Astrocyte (in vitro differentiated cells and primary cell): ENCODE data around the gene WFDC8.

ENCODE experiments used
- EZH2 ChIP-seq: IDR thresholded peaks from 2 replicates; pipeline ENCODE4 v1.6.1; 2012; ENCODE audit warnings: mild to moderate bottlenecking, low read length, inconsistent platforms; ENCODE audit not compliant: insufficient read depth
- TF ChIP-seq, protein P1 (sequence below): IDR thresholded peaks from 2 replicates; pipeline ENCODE4 v1.5.1; 2011; ENCODE audit warnings: low read depth, mild to moderate bottlenecking, inconsistent platforms, low read length, moderate library complexity; ENCODE audit not compliant: insufficient read depth

DNA sequence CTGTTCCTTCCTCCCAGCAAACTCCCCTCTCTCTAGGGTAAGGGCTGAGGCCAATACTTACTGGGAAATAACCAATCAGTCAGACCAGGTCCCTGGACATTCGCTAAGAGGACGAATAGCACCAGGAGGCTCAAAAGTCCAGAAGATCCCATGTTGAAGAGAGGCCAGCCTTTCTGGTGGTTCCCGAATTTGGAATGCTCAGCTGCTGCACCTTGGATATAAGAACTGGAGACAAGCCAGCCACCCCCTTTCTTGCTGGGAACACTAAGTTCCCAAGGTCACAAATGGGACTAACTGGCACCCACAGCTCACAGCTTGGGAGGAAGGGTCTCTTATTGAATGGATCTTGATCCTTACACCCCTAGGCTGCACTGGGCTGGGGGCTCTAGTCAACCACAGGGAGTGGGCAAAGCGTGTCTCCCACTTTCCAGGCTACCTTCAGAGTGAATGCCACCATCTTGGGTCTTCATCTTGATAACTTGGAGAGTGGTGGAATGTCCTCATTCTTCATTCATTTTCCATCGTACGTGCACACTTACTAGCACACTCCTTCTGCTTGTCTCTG is 31.8 kb downstream of the WFDC8 start, which contains the start of gene EPPIN:
- TF ChIP-seq, protein P1, sequence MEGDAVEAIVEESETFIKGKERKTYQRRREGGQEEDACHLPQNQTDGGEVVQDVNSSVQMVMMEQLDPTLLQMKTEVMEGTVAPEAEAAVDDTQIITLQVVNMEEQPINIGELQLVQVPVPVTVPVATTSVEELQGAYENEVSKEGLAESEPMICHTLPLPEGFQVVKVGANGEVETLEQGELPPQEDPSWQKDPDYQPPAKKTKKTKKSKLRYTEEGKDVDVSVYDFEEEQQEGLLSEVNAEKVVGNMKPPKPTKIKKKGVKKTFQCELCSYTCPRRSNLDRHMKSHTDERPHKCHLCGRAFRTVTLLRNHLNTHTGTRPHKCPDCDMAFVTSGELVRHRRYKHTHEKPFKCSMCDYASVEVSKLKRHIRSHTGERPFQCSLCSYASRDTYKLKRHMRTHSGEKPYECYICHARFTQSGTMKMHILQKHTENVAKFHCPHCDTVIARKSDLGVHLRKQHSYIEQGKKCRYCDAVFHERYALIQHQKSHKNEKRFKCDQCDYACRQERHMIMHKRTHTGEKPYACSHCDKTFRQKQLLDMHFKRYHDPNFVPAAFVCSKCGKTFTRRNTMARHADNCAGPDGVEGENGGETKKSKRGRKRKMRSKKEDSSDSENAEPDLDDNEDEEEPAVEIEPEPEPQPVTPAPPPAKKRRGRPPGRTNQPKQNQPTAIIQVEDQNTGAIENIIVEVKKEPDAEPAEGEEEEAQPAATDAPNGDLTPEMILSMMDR = no peak
- TF ChIP-seq EZH2 = no peak
